B cell (primary cell): ENCODE results near the gene ADAMTS2. TPM values are rescaled to one million over a fixed set of nuclear protein-coding genes. Genes with fewer than 3 reads are reported as not detected.

Experiments used
- ATAC-seq: fragments of 200-7000 bp; cut with Tn5 transposase; one replicate; pipeline ENCODE4 v1.10.0; 2021; ENCODE audit warnings: low read depth, mild to moderate bottlenecking, moderate number of reproducible peaks, moderate library complexity
- CTCF ChIA-PET: fragments of 350-600 bp; sonication (Branson Sonifier 250); formaldehyde crosslinking; loops from one replicate; lab custom pipeline; 2021; ENCODE audit warnings: antibody characterized with exemption, inconsistent platforms; lab: Charles Lee
- POLR2A ChIA-PET: fragments of 350-600 bp; sonication (Branson Sonifier 250); formaldehyde crosslinking; loops from one replicate; lab custom pipeline; 2021; ENCODE audit warnings: antibody characterized with exemption; lab: Charles Lee
- DNase-seq: peaks from one replicate; pipeline ENCODE4 v3.0.0; 2013
- H2AFZ ChIP-seq: 2 replicates; pipeline ENCODE4 v1.6.1; 2012; ENCODE audit warnings: mild to moderate bottlenecking, low read depth, low read length; ENCODE audit not compliant: insufficient read depth, poor library complexity, severe bottlenecking
- H3K27ac ChIP-seq, 2 donors: 1 replicate in 1 of 2; 2 replicates in 1 of 2; pipeline ENCODE4 v1.5.1; 2012 to 2013; ENCODE audit warnings: low read length in 2 of 2, mild to moderate bottlenecking in 2 of 2, moderate library complexity in 1 of 2
- H3K27me3 ChIP-seq, 4 experiments: fragments of 200-600 bp in 1 of 4; sonication (generic) in 1 of 4; replicated peaks in 1 of 4; 1 replicate in 2 of 4; 2 replicates in 2 of 4; pipeline versions ENCODE4 v1.6.1 to v1.7.0; 2013 to 2016; ENCODE audit warnings: low read length in 3 of 4, mild to moderate bottlenecking in 2 of 4, mixed read lengths in 1 of 4, moderate library complexity in 1 of 4; ENCODE audit not compliant: insufficient read depth in 4 of 4, control insufficient read depth in 3 of 4; ENCODE audit errors: control extremely low read depth in 1 of 4
- H3K36me3 ChIP-seq, 2 experiments: replicated peaks in 1 of 2; 1 replicate in 1 of 2; 2 replicates in 1 of 2; pipeline versions ENCODE4 v1.6.1 to v1.7.1; 2013; ENCODE audit warnings: low read length in 1 of 2; ENCODE audit not compliant: insufficient read depth in 2 of 2, control insufficient read depth in 1 of 2; ENCODE audit errors: control extremely low read depth in 1 of 2, extremely low read depth in 1 of 2
- H3K4me1 ChIP-seq, 2 donors: fragments of 200-600 bp in 1 of 2; sonication (generic) in 1 of 2; 1 replicate in 1 of 2; 2 replicates in 1 of 2; pipeline versions ENCODE4 v1.5.1 to v1.6.1; 2013 to 2017; ENCODE audit warnings: low read length in 2 of 2; ENCODE audit not compliant: control insufficient read depth in 2 of 2, insufficient read depth in 2 of 2
- H3K4me2 ChIP-seq: replicated peaks from 2 replicates; pipeline ENCODE3; 2012; ENCODE audit warnings: mild to moderate bottlenecking, low read depth, low read length; ENCODE audit not compliant: poor library complexity, severe bottlenecking
- H3K4me3 ChIP-seq, 5 experiments: fragments of 200-600 bp in 1 of 5; sonication (generic) in 1 of 5; 1 replicate in 3 of 5; 2 replicates in 2 of 5; pipeline versions ENCODE4 v1.5.1 to v1.7.0; 2011 to 2016; ENCODE audit warnings: low read length in 4 of 5, mild to moderate bottlenecking in 4 of 5, low read depth in 2 of 5, control low read depth in 1 of 5, moderate library complexity in 1 of 5; ENCODE audit not compliant: insufficient read depth in 1 of 5; ENCODE audit errors: control extremely low read depth in 1 of 5, extremely low read depth in 1 of 5
- H3K79me2 ChIP-seq: fragments of 200-600 bp; sonication (generic); one replicate; pipeline ENCODE4 v1.6.0; 2016; ENCODE audit warnings: low read length; ENCODE audit not compliant: control insufficient read depth, insufficient read depth
- H3K9ac ChIP-seq: fragments of 200-600 bp; sonication (generic); 2 replicates; pipeline ENCODE4 v1.6.1; 2017; ENCODE audit warnings: mild to moderate bottlenecking, low read length, moderate library complexity
- H3K9me3 ChIP-seq, 3 donors: one replicate each; pipeline versions ENCODE4 v1.6.1 to v1.7.1; 2013; ENCODE audit warnings: low read length in 2 of 3; ENCODE audit not compliant: control insufficient read depth in 2 of 3, insufficient read depth in 1 of 3; ENCODE audit errors: control extremely low read depth in 1 of 3
- H4K20me1 ChIP-seq: 2 replicates; pipeline ENCODE4 v1.6.0; 2012; ENCODE audit warnings: mild to moderate bottlenecking, low read length; ENCODE audit not compliant: insufficient read depth, control insufficient read depth, poor library complexity, severe bottlenecking
- H3K27ac Mint-ChIP-seq: one replicate; pipeline ENCODE4 v1.8.0; 2021; ENCODE audit warnings: mixed read lengths
- H3K27me3 Mint-ChIP-seq: one replicate; pipeline ENCODE4 v1.8.0; 2021; ENCODE audit warnings: mixed read lengths
- H3K4me1 Mint-ChIP-seq: one replicate; pipeline ENCODE4 v1.8.0; 2021; ENCODE audit warnings: mixed read lengths
- H3K4me3 Mint-ChIP-seq: one replicate; pipeline ENCODE4 v1.8.0; 2021; ENCODE audit warnings: mixed read lengths
- H3K9me3 Mint-ChIP-seq: one replicate; pipeline ENCODE4 v1.8.0; 2022; ENCODE audit warnings: mixed read lengths; ENCODE audit not compliant: insufficient read depth
- CTCF ChIP-seq: fragments of 200-600 bp; IDR thresholded peaks from one replicate; pipeline ENCODE4 v1.8.0; 2022; ENCODE audit warnings: antibody characterized with exemption, mild to moderate bottlenecking
- EZH2 ChIP-seq: IDR thresholded peaks from 2 replicates; pipeline ENCODE4 v1.6.1; 2012; ENCODE audit warnings: borderline replicate concordance, low read depth, mild to moderate bottlenecking, moderate library complexity, low read length; ENCODE audit not compliant: insufficient read depth, poor library complexity, severe bottlenecking
- WGBS: methylation state at CpG from one replicate; pipeline ENCODE4 v1.1.5; 2013; ENCODE audit warnings: missing lambda C conversion rate; ENCODE audit not compliant: insufficient coverage; 5-methylcytosine and 5-hydroxymethylcytosine counted together
- intact Hi-C: fragments of 100-400 bp; cut with micrococcal nuclease; formaldehyde crosslinking; loops from one replicate; pipeline ENCODE4 v1.10.0; 2022
- polyA plus RNA-seq: library from polyadenylated mRNA; depleted of rRNA; stranded (reverse); fragments of >200 nt; gene quantifications from 2 replicates; pipeline ENCODE4 v1.2.3, GENCODE V29; 2012
- small RNA-seq: library from RNA; depleted of rRNA; stranded (forward); fragments of <200 nt; gene quantifications from one replicate; pipeline ENCODE3, GENCODE V24; 2012; ENCODE audit warnings: low replicate concordance, low read depth; ENCODE audit not compliant: insufficient read length
- total RNA-seq, 2 donors: library from RNA; stranded (reverse); fragments of 120-200 nt in 1 of 2; gene quantifications; 1 replicate in 1 of 2; 2 replicates in 1 of 2; pipeline versions ENCODE4 v1.2.3 to v1.2.4, GENCODE V29; 2013 to 2022

Gene ADAMTS2
- total and polyA plus RNA-seq, 2 donors (not counting 1 experiment from before 2014, with no cell fraction given), result not detected

GRCh38 chr5:179061025-179061424 is 284.2 kb downstream of the ADAMTS2 start:
- Histone ChIP-seq H3K4me2 (peak overlapping the region; percentile 89), H3K4me1 (peaks cover 5 to 11% of the 10 kb centered on the region in 2 donors), H3K36me3 (peaks cover 2 to 19% of the 10 kb centered on the region in 2 experiments), H2AFZ (peak overlapping the region; percentile 96), H4K20me1 (no peaks in the 10 kb centered on the region), H3K27ac (no peak overlapping the region), H3K79me2 (peaks cover 18% of the 10 kb centered on the region), H3K4me3 (peak overlapping the region; percentile 45 to 87 (median 78)), H3K9me3 (peaks cover 3 to 34% (median 11%) of the 10 kb centered on the region in 3 donors), H3K9ac (peak overlapping the region; percentile 85), H3K27me3 (peaks cover 0 to 4% (median 0%) of the 10 kb centered on the region in 4 experiments)
- CTCF ChIA-PET, result interaction anchor here (1.4 to 2.0 kb wide), 4 partner anchors 37 to 433 kb away, joined by 4 to 13 read pairs (median 5); partner anchors contain the start of gene ZNF354A
- ATAC-seq, result no peak
- H3K4me1 Mint-ChIP-seq, result peaks cover 21% of the 10 kb centered on the region
- intact Hi-C loops, result loop anchor here (5.0 kb wide), 1 partner anchor 434 kb away; the partner anchor contains the start of gene CLK4
- no peak for DNase-seq
- 96% methylated on average over 9 of the region's 19 CpGs for WGBS
- H3K27me3 Mint-ChIP-seq, result peaks cover 4% of the 10 kb centered on the region
- H3K4me3 Mint-ChIP-seq, result peak overlapping the region; percentile 91
- POLR2A ChIA-PET, result interaction anchor here (1.6 kb wide), 1 partner anchor 37 kb away, joined by 3 read pairs; the partner anchor contains the start of gene ZNF879
- peaks cover 4% of the 10 kb centered on the region for H3K9me3 Mint-ChIP-seq
- TF ChIP-seq CTCF (no peak), EZH2 (no peak)
- peak overlapping the region; percentile 46 for H3K27ac Mint-ChIP-seq

Small RNA genes lying within 50 kb of the gene (small RNA-seq; reads per million reads assigned to genes)
- gene AC109479.2, result not detected

Other genes with a start within 250 kb of the ADAMTS2 start
- 99.8 and 109 TPM in 2 replicates for gene RUFY1, start 205.1 kb upstream of the ADAMTS2 start, total RNA-seq
- 38.5 and 55.7 TPM in 2 replicates for gene RUFY1, start 205.1 kb upstream of the ADAMTS2 start, polyA plus RNA-seq